Nephron (organoid): ENCODE data around the gene PHF12.

ENCODE experiments used
- H3K27ac Mint-ChIP-seq, 3 experiments: 2 replicates each; pipeline ENCODE4 v1.8.0; 2020; ENCODE audit warnings: mixed read lengths in 3 of 3, mild to moderate bottlenecking in 2 of 3, moderate library complexity in 1 of 3
- H3K27me3 Mint-ChIP-seq: 2 replicates; pipeline ENCODE4 v1.8.0; 2021; ENCODE audit warnings: low read depth, mild to moderate bottlenecking, moderate library complexity, mixed read lengths
- H3K36me3 Mint-ChIP-seq: 2 replicates; pipeline ENCODE4 v1.8.0; 2020; ENCODE audit warnings: low read depth, mixed read lengths
- H3K4me1 Mint-ChIP-seq: 2 replicates; pipeline ENCODE4 v1.8.0; 2020; ENCODE audit warnings: mixed read lengths
- H3K4me3 Mint-ChIP-seq, 3 experiments: 2 replicates each; pipeline ENCODE4 v1.8.0; 2020; ENCODE audit warnings: mild to moderate bottlenecking in 3 of 3, mixed read lengths in 3 of 3, moderate library complexity in 2 of 3
- H3K9me3 Mint-ChIP-seq: 2 replicates; pipeline ENCODE4 v1.8.0; 2020; ENCODE audit warnings: mixed read lengths
- TF ChIP-seq, protein P1 (sequence below), 3 experiments: fragments of 200-600 bp; sonication (generic); IDR thresholded peaks; one replicate each; pipeline ENCODE4 v1.5.0; 2021; ENCODE audit warnings: antibody characterized with exemption in 3 of 3; ENCODE audit not compliant: unreplicated experiment in 3 of 3

PHF12 gene

DNA sequence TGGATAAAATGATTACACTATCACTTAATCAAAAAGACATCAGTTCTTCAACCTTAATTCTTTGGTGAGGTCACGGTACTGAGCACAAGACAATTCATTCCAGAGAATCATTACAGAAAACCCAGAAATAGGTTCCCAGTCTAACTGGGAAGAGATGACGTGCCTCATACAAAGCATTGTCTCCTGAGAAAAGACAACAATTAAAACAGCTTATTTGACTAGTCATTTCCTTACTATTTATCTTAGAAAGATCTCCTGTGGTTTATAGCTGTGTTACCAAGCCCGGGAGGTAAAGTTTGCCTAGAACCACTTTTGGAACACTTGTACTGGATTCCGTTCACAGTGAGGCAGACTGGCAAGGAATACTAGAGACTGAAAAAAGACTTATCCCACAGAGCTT lies 5.1 kb downstream of the PHF12 start:
- Mint-ChIP-seq H3K4me3 (peak overlapping the region; percentile 21 to 54 (median 26)), H3K36me3 (peaks cover 35% of the 10 kb centered on the region), H3K27me3 (no peaks in the 10 kb centered on the region), H3K4me1 (peaks cover 23% of the 10 kb centered on the region), H3K9me3 (no peaks in the 10 kb centered on the region), H3K27ac (peak overlapping the region; percentile 2 to 69 (median 54))
- TF ChIP-seq, protein P1, sequence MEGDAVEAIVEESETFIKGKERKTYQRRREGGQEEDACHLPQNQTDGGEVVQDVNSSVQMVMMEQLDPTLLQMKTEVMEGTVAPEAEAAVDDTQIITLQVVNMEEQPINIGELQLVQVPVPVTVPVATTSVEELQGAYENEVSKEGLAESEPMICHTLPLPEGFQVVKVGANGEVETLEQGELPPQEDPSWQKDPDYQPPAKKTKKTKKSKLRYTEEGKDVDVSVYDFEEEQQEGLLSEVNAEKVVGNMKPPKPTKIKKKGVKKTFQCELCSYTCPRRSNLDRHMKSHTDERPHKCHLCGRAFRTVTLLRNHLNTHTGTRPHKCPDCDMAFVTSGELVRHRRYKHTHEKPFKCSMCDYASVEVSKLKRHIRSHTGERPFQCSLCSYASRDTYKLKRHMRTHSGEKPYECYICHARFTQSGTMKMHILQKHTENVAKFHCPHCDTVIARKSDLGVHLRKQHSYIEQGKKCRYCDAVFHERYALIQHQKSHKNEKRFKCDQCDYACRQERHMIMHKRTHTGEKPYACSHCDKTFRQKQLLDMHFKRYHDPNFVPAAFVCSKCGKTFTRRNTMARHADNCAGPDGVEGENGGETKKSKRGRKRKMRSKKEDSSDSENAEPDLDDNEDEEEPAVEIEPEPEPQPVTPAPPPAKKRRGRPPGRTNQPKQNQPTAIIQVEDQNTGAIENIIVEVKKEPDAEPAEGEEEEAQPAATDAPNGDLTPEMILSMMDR (IDR thresholded peaks at IDR 0.05; ENCODE audit: unreplicated experiment in 3 of 3) = no peak

DNA sequence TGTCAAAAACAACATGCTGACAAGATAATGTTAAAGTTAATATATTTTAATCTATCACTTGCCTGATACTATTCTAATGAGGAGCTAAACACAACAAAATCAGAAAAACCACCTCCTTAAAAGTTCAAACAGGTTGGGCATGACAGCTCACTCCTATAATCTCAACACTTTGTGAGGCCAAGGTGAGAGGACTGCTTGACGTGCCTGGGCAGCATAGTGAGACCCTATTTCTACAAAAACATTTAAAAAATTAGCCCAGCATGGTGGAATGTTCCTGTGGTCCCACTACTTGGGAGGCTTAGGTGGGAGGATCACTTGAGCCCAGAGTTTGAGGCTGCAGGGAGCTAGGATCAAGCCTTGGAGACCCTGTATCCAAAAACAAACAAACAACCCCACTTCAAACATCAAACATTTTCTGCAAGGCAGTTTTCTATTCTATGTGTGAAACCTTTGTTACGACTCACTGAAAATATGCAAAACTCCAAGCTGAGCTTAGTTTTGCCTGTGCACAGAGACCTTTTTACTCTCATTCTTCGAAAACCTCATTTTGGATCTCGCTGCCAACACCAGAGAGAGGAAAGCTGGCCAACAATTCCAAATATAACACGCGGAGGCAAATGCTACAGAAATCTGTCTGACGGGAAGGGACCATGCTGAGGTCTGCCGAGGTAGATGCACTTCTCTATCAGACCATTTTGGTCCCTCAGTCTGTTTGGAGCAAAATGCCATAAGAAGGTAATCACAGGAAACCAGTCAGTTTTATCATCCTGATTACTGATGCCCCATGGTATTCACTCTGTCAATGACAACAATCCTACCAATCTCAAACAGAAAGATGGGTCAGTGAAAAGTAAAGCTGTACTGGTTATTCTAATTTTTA lies 6.2 kb downstream of the PHF12 start:
- Mint-ChIP-seq H3K27ac (peak overlapping the region; percentile 1 to 38 (median 18)), H3K36me3 (peaks cover 35% of the 10 kb centered on the region), H3K9me3 (no peaks in the 10 kb centered on the region), H3K4me3 (peak overlapping the region in 2 of 3 experiments; percentile 37 to 59), H3K4me1 (peaks cover 23% of the 10 kb centered on the region), H3K27me3 (no peaks in the 10 kb centered on the region)
- TF ChIP-seq, protein P1 (IDR thresholded peaks at IDR 0.05; ENCODE audit: unreplicated experiment in 3 of 3) = no peak

DNA sequence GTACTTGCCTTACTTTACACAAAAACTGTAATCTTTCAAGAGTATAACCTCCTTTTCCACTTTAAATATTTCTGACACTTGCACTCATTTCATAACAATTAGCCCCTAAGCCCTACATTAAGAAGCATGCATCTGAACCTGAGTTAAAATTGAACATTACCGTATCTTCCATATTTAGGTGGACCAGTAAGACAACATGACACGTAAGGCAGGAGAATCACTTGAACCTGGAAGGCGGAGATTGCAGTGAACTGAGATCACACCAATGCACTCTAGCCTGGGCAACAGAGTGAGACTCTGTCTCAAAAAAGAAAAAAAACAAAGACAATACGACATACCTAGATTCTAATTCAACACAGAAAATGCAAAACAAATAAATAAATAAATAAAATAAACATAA lies 7.0 kb downstream of the PHF12 start:
- Mint-ChIP-seq H3K9me3 (no peaks in the 10 kb centered on the region), H3K4me3 (no peak overlapping the region), H3K27me3 (no peaks in the 10 kb centered on the region), H3K27ac (peak overlapping the region in 1 of 3 experiments; percentile 51), H3K36me3 (peaks cover 35% of the 10 kb centered on the region), H3K4me1 (peaks cover 23% of the 10 kb centered on the region)
- TF ChIP-seq, protein P1 (IDR thresholded peaks at IDR 0.05; ENCODE audit: unreplicated experiment in 3 of 3) = no peak

DNA sequence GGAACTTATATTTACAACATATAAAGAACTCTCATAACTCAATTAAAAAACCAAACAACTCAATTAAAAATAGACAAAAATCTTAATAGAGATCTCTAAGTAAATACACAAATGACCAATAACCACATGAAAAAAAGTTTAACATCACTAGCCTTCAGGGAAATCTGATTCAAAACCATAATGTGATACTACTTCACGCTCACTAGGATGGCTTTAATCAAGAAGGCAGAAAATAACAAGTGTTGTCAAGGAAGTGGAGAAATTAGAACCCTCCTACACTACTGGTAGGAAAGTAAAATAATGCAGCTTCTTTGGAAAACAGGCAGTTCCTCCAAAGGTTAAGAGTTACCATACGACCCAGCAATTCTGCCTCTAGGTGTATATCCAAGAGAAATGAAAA lies 8.4 kb downstream of the PHF12 start:
- Mint-ChIP-seq H3K27me3 (no peaks in the 10 kb centered on the region), H3K9me3 (no peaks in the 10 kb centered on the region), H3K4me1 (peaks cover 25% of the 10 kb centered on the region), H3K36me3 (peaks cover 30% of the 10 kb centered on the region), H3K4me3 (no peak overlapping the region), H3K27ac (no peak overlapping the region)
- TF ChIP-seq, protein P1 (IDR thresholded peaks at IDR 0.05; ENCODE audit: unreplicated experiment in 3 of 3) = no peak

DNA sequence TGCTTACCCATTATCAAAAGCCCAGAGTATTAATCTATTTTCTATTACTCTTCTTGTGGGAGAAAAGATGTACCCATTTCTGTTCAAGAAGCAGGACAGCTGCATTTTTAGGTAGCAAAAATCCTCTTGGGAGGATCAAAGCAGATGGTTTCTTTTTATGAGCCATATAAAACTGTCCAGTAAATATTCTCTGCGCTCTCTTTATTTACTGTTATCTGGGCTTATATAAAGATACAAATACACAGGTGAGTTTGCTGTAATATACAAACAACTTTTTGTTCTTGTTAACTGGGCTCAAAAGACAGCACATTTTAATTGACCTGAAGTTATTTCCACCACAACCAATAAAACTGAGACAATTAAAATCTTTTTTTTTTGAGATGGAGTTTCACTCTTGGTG lies 10.1 kb downstream of the PHF12 start:
- no peak overlapping the region for H3K27ac Mint-ChIP-seq
- TF ChIP-seq, protein P1 (IDR thresholded peaks at IDR 0.05; ENCODE audit: unreplicated experiment in 3 of 3) = no peak
- no peaks in the 10 kb centered on the region for H3K9me3 Mint-ChIP-seq
- H3K27me3 Mint-ChIP-seq = no peaks in the 10 kb centered on the region
- H3K4me3 Mint-ChIP-seq = no peak overlapping the region
- H3K36me3 Mint-ChIP-seq = peaks cover 24% of the 10 kb centered on the region
- H3K4me1 Mint-ChIP-seq = peaks cover 20% of the 10 kb centered on the region

DNA sequence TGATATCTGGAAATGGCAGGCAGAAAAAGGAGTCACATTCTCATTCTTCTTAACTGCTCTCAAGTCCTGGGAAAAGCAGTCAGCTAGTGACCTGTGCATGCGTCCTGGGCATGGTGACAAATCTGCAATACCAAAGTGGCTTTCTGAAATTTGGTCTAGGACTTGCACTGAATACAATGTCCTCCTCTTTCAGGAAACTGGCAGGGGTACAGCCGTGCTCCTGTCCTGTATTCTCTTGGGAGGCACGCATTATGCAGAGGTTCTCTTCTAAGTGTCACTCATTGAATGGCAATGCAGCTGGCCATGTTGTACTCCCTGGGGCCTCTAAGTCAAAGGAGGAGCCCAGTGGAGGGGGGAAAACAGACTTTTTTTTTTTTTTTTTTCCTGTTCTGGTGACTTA lies 10.6 kb downstream of the PHF12 start:
- Mint-ChIP-seq H3K4me3 (no peak overlapping the region), H3K27ac (no peak overlapping the region), H3K27me3 (no peaks in the 10 kb centered on the region), H3K36me3 (peaks cover 20% of the 10 kb centered on the region), H3K9me3 (no peaks in the 10 kb centered on the region), H3K4me1 (peaks cover 22% of the 10 kb centered on the region)
- TF ChIP-seq, protein P1 (IDR thresholded peaks at IDR 0.05; ENCODE audit: unreplicated experiment in 3 of 3) = no peak
